Activated CD8-positive, alpha-beta memory T cell treated with anti-CD3 and anti-CD28 coated beads for 48 hours (primary cell): ENCODE data around the gene FOXL1.

Source experiments
- DNase-seq, 3 experiments: peaks; one replicate each; pipeline ENCODE4 v3.0.0-alpha.2; 2020; ENCODE audit warnings: low read depth in 2 of 3, low spot score in 2 of 3

FOXL1 gene

GRCh38 chr16:86630471-86630870, 52.1 kb downstream of the FOXL1 start:
- no peak for DNase-seq

- DNase-seq, result no peak
Measured at GRCh38 chr16:86631444-86631843, 53.1 kb downstream of the FOXL1 start.
